Activated T-helper 1 cell treated with anti-CD3 and anti-CD28 coated beads, Interleukin-12 subunit alpha, Interleukin-12 subunit beta, Interleukin-2, Interleukin-4 antibody, amounts not matched to agents 30 ng/mL and 10 ng/mL and 1 ng/mL, durations not matched to agents 14 hours and 24 hours and 36 hours (primary cell): ENCODE measurements around the gene B3GNT3. TPM values are rescaled to one million over a fixed set of nuclear protein-coding genes. Genes with fewer than 3 reads are reported as not detected.
A peak's percentile ranks its signal among the peaks of the same experiment; 100 is the strongest.
"Not testable (repeated sequence)": the region's sequence is repeated elsewhere in the genome, so short reads cannot be mapped to it uniquely, and the experiment has no call there.

ENCODE experiments used
- DNase-seq: peaks from one replicate; pipeline ENCODE4 v3.0.0; 2021; ENCODE audit warnings: low spot score
- H3K27ac Mint-ChIP-seq: one replicate; pipeline ENCODE4 v1.8.0; 2021; ENCODE audit warnings: mild to moderate bottlenecking, mixed read lengths
- H3K27me3 Mint-ChIP-seq: one replicate; pipeline ENCODE4 v1.8.0; 2022; ENCODE audit warnings: mild to moderate bottlenecking, moderate library complexity, mixed read lengths; ENCODE audit not compliant: insufficient read depth
- H3K36me3 Mint-ChIP-seq: one replicate; pipeline ENCODE4 v1.8.0; 2021; ENCODE audit warnings: low read depth, mixed read lengths
- H3K4me1 Mint-ChIP-seq: one replicate; pipeline ENCODE4 v1.8.0; 2021; ENCODE audit warnings: low read depth, mixed read lengths
- H3K4me3 Mint-ChIP-seq: one replicate; pipeline ENCODE4 v1.8.0; 2021; ENCODE audit warnings: mild to moderate bottlenecking, moderate library complexity, mixed read lengths
- H3K9me3 Mint-ChIP-seq: one replicate; pipeline ENCODE4 v1.8.0; 2021; ENCODE audit warnings: mixed read lengths
- intact Hi-C: fragments of 100-400 bp; cut with micrococcal nuclease; formaldehyde crosslinking; loops from one replicate; pipeline ENCODE4 v1.15.1; 2024
- total RNA-seq: library from RNA; stranded (reverse); gene quantifications from 2 replicates; pipeline ENCODE4 v1.2.3, GENCODE V29; 2022

Gene B3GNT3
- total RNA-seq, 1 donor from 2014 or later: not detected

DNA sequence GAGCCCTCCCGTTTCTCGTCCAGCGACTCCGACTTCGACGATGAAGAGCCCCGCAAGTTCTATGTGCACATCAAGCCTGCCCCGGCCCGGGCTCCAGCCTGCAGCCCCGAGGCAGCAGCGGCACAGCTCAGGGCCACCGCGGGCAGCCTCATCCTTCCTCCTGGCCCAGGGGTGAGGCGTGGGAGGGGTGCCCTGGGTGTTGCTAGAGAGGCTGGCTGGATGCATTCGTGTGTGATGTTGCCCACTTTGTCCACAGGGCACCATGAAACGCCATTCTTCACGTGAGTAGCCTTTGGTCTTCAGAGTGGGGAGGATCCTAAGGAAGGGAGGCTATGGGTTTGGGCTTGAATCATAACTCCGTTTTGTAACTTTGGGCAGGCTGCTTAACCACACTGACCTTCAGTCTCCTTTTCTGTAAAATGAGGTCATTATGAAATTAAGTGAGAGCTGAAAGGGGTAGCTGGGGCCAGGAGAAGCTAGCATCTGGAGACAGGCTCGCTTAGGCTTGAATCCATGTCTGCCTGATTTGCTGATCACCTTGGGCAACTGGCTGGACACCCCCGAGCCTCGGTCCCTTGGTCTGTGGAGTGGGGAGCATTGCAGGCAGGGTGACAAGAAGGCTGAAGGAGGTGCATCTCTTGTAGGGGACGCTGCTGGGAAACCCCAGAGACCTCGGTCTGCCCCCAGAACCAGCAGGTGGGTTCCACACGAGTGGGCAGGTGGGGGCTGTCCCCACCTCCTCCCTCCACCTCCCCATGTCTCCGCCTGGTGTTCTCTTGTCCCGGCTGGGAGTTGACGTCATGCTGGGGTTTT lies 18.7 kb upstream of the B3GNT3 start:
- no peaks in the 10 kb centered on the region for H3K27me3 Mint-ChIP-seq
- peaks cover 30% of the 10 kb centered on the region for H3K36me3 Mint-ChIP-seq
- H3K4me3 Mint-ChIP-seq: no peak overlapping the region
- peaks cover 6% of the 10 kb centered on the region for H3K4me1 Mint-ChIP-seq
- intact Hi-C loops: loop anchor here (2.0 kb wide), 1 partner anchor 71 kb away; no protein-coding TSS in a partner anchor
- no peaks in the 10 kb centered on the region for H3K9me3 Mint-ChIP-seq
- DNase-seq: no peak
- peak overlapping the region; percentile 79 for H3K27ac Mint-ChIP-seq

DNA sequence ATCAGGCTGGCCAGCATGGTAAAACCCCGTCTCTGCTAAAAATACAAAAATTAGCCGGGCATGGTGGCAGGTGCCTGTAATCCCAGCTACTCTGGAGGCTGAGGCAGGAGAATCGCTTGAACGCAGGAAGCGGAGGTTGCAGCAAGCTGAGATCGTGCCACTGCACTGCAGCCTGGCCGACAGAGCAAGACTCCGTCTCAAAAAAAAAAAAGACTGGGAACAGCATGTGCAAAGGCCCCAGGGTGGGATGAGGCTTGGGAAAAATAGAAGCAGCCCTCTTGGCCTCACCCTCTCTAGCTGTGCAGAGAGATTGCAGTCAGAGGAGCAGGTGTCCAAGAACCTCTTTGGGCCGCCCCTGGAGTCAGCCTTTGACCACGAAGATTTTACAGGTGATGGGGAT lies 17.1 kb upstream of the B3GNT3 start:
- H3K9me3 Mint-ChIP-seq, intact Hi-C loops, H3K4me3 Mint-ChIP-seq, H3K27ac Mint-ChIP-seq, H3K27me3 Mint-ChIP-seq, DNase-seq, H3K4me1 Mint-ChIP-seq: not testable (repeated sequence)
- peaks cover 29% of the 10 kb centered on the region for H3K36me3 Mint-ChIP-seq

DNA sequence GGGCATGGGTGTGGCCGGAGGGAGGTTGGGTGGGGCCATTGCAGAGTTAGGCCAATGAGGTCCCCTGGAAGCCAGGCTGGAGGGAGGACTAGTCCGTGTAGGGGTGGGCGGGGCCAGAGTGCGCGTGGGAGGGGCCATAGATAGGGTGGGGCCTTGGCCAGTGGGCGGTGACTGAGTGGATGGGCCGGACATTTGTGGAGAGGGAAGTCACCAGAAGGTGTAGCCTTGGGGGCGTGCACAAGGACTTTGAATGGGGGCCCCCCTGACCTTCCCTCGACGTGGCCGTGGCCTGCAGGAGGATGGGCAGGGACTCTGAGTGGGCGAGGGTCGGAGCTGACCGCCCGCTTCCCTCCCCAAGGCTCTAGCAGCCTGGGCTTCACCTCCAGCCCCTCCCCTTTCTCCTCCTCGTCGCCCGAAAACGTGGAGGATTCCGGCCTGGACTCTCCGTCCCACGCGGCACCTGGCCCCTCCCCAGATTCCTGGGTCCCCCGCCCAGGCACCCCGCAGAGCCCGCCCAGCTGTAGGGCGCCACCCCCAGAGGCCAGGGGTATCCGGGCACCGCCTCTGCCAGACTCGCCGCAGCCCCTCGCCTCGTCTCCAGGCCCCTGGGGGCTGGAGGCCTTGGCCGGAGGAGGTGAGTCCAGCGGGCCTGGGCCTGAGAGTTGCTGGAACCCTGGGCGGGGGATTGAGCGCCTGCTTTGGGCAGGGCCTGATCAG lies 16.5 kb upstream of the B3GNT3 start:
- H3K27me3 Mint-ChIP-seq: no peaks in the 10 kb centered on the region
- intact Hi-C loops: no loop called here
- H3K4me1 Mint-ChIP-seq: peaks cover 6% of the 10 kb centered on the region
- no peak overlapping the region for H3K27ac Mint-ChIP-seq
- H3K36me3 Mint-ChIP-seq: peaks cover 23% of the 10 kb centered on the region
- H3K9me3 Mint-ChIP-seq: no peaks in the 10 kb centered on the region
- H3K4me3 Mint-ChIP-seq: no peak overlapping the region
- peak; percentile 30 for DNase-seq

DNA sequence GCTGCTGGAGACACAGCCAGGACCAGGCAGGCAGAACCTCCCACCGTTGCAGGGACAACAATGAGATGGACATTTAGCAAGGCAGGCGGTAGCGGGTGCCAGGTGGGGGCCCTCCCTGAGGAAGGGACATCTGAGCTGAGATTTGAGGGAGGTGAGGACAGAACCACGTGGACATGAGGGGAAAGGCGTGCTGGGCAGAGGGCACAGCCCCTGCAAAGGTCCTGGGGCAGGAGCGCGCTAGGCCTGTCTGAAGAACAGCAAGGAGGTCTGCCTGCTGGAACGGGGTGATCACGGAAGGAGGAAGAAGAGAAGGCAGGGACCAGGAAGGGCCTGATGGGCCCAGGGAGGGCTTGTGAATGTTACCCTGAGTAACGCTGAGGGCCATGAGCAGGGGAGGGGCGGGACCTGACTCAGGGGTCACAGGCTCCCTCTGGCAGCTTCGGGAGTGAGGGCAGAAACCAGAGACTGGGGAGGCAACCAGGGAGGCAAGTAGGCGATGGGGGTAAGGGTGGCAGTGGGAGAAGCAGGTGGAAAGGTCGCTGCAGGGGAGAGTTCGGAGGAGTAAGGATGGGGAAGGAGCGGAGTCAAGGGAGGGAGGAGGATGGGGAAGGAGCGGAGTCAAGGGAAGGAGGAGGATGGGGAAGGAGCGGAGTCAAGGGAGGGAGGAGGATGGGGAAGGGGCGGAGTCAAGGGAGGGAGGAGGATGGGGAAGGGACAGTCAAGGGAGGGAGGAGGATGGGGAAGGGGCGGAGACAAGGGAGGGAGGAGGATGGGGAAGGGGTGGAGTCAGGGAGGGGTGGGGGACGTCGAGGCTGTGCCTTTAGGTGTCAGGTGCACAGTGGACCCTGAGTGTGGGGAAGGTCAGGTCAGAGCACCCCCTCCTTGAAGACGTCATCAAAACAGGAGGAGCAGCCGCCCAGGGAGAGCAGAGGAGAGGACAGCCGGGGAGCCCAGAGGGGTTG lies 15.7 kb upstream of the B3GNT3 start:
- Mint-ChIP-seq H3K36me3 (peaks cover 22% of the 10 kb centered on the region), H3K27ac (no peak overlapping the region)

DNA sequence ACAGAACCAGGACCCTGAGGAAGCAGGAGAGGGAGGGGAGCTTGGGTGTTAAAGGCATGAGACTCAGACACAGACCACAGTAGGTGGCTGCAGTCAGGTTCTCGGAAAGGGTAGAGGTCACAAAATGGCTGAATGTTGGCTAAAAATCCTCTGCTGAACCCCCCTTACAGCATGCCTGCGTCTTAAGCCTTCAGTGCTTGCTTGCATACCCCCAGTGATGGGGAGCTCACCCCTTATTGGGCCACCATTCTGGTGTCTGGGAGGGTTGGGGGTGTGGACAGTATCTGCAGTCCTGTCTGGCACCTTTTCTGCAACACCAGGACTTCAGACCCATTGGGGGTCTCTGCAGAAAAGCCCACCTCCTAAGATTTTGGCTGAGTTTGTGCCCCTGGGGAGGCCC lies 14.2 kb upstream of the B3GNT3 start:
- Mint-ChIP-seq H3K9me3 (no peaks in the 10 kb centered on the region), H3K36me3 (peaks cover 23% of the 10 kb centered on the region), H3K4me1 (peaks cover 13% of the 10 kb centered on the region), H3K27me3 (no peaks in the 10 kb centered on the region), H3K27ac (no peak overlapping the region), H3K4me3 (no peak overlapping the region)
- intact Hi-C loops: no loop called here
- no peak for DNase-seq

More for the DNA sequence above, 15.7 kb upstream of the B3GNT3 start:
- no peak overlapping the region for H3K4me3 Mint-ChIP-seq
- H3K4me1 Mint-ChIP-seq: peaks cover 9% of the 10 kb centered on the region
- H3K27me3 Mint-ChIP-seq: no peaks in the 10 kb centered on the region
- H3K9me3 Mint-ChIP-seq: no peaks in the 10 kb centered on the region
- intact Hi-C loops: no loop called here
- DNase-seq: no peak

DNA sequence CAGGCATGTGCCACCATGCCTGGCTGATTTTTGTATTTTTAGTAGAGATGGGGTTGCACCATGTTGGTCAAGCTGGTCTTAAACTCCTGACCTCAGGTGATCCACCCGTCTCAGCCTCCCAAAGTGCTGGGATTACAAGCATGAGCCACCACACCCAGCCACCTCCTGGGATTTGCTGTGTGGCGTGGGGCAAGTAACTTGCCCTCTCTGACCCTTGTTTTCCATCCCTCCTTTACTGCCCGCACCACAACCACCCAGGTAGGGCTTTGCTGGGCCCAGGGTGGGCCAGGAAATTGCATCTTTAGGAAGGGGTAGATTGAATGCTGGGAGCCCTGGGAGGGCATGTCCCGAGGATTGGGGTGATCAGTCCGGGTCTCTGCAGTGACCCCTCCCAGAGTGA lies 11.2 kb upstream of the B3GNT3 start:
- not testable (repeated sequence) for H3K4me1 Mint-ChIP-seq, H3K27me3 Mint-ChIP-seq, DNase-seq, H3K9me3 Mint-ChIP-seq, H3K27ac Mint-ChIP-seq, H3K4me3 Mint-ChIP-seq
- intact Hi-C loops: loop anchor here (1.0 to 2.0 kb wide), 4 partner anchors 36 to 79 kb away; partner anchors contain the start of gene MAP1S
- peaks cover 34% of the 10 kb centered on the region for H3K36me3 Mint-ChIP-seq

DNA sequence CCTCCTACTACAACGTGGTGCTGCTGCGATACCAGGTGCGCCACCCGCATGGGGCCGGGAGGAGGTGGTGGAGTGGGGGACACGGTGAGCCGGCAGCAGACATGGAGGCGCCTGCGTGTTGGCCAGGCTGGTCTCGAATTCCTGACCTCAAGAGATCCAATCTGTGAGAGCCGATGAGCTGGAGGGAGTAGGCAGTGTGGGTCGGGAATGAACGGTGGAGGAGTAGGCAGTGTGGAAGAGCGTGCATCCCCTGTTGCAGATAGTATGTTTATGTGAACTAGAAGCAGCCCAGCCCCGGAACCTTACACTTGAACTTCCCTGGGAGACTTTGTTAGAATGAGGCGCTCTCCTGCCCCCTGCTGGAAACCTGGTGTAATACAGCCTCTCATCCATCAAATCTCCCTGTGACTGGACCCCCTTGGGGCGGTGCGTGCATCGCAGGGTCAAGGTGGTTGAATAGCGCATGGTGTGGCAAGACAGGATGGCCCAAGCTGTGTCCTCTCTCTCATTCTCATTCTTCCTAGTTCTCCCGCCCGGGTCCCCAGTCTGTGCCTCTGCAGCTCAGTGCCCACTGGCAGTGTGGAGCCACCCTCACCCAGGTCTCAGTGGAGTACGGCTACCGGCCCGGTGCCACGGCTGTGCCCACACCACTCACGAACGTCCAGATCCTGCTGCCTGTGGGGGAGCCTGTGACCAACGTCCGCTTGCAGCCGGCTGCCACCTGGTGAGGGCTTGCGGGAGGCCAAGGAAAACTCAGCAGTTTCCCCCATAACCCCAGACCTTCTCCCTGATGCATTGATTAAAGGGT lies 10.5 kb upstream of the B3GNT3 start:
- DNase-seq: peak; percentile 56
- Mint-ChIP-seq H3K36me3 (peaks cover 39% of the 10 kb centered on the region), H3K4me3 (no peak overlapping the region), H3K27ac (peak overlapping the region; percentile 63), H3K4me1 (peaks cover 17% of the 10 kb centered on the region), H3K9me3 (no peaks in the 10 kb centered on the region), H3K27me3 (no peaks in the 10 kb centered on the region)
- intact Hi-C loops: loop anchor here (1.0 to 2.0 kb wide), 4 partner anchors 37 to 80 kb away; partner anchors contain the start of gene MAP1S

DNA sequence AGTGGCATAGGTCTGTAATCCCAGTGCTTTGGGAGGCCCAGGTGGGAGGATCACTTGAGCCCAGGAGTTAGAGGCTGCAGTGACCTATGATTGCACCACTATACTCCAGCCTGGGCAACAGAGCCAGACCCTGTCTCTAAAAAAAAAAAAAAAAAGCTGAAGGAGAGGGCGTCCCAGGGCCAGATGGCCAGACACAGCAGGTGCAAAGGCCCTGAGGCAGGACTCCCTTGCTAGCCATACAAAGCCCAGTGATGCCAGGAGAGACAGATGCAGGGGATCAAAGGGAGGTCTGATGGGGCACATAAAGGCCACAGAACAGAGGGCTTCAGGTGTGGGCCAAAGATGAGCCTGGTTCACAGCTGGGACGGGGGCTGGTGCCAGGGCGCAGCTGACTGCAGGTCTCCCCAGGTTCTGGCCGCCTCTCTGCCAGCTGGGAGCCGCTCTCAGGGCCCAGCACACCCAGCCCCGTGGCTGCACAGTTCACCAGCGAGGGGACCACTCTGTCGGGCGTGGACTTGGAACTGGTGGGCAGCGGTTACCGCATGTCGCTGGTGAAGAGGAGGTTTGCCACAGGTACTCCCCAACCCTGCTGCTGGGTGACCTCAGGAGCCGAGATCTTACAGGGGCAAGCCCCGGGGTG lies 7.5 kb upstream of the B3GNT3 start:
- no peak overlapping the region for H3K27ac Mint-ChIP-seq
- no peaks in the 10 kb centered on the region for H3K9me3 Mint-ChIP-seq
- H3K36me3 Mint-ChIP-seq: peaks cover 37% of the 10 kb centered on the region
- DNase-seq: no peak
- intact Hi-C loops: no loop called here
- H3K27me3 Mint-ChIP-seq: no peaks in the 10 kb centered on the region
- peaks cover 30% of the 10 kb centered on the region for H3K4me1 Mint-ChIP-seq
- no peak overlapping the region for H3K4me3 Mint-ChIP-seq

DNA sequence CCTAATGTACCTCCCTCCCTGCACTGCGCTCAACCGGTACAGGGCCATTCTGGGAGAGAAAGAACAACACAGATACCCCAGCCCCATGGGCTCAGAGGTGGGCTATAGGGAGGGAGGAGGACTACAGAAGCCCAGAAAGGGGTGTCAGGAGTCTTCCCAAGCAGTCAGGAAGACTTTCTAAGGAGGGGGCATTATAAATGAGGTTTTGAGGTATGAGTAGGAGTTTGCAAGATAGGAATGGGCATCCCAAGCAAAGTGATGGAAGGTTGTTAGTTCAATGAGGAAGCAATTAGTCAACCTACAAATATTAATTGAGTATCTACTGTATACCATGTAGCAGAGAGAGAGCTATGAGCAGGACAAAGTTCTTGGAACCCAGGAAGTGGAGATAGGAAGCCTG lies 6.3 kb upstream of the B3GNT3 start:
- DNase-seq: no peak
- Mint-ChIP-seq H3K27me3 (peaks cover under 1% of the 10 kb centered on the region), H3K36me3 (peaks cover 33% of the 10 kb centered on the region), H3K27ac (no peak overlapping the region), H3K9me3 (no peaks in the 10 kb centered on the region), H3K4me1 (peaks cover 36% of the 10 kb centered on the region), H3K4me3 (no peak overlapping the region)
- intact Hi-C loops: no loop called here

DNA sequence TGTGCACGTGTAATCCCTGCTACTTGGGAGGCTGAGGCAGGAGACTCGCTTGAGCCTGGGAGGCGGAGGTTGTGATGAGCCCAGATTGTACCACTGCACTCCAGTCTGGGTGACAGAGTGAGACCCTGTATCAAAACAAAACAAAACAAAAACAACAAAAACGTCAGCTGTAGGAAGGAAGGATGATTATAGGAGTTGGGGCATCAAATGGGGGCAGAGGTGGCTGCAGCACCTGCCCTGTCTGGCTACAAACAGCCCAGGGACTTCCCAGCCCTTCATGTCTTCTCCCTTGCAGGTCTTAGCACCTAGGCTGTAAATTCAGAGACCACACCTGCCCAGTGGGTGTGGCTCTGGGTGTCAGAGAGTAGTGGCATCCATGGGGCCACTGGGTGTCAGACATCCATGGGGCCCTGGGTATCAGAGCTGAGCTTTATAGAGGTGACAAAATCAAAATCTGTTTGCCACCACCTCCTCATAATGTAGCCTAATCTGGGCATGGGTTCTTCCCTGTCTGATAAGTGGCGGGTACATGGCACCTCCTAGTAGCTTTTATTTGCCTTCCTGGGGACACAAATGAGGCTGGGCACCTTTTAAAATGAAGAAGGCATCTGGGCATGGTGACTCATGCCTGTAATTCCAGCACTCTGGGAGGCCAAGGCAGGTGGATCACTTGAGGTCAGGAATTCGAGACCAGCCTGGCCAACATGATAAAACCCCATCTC lies 4.7 kb upstream of the B3GNT3 start:
- Mint-ChIP-seq H3K4me3 (no peak overlapping the region), H3K9me3 (no peaks in the 10 kb centered on the region), H3K4me1 (peaks cover 35% of the 10 kb centered on the region), H3K36me3 (peaks cover 22% of the 10 kb centered on the region), H3K27ac (no peak overlapping the region), H3K27me3 (peaks cover 13% of the 10 kb centered on the region)
- no peak for DNase-seq
- intact Hi-C loops: no loop called here

DNA sequence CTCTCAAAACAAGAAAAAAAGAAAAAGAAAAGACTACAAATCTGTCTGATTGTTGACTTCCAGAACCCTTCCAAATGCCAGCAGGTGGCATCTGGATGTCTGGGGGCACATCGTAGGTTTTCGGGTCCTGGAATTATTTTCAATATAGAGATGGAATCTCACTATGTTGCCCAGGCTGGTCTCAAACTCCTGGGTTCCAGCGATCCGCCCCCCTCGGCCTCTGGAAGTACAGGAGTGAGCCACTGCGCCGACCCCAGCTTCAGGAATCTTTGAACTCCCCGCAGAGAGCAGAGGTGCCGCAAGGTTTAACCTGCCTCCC lies 567 bp upstream of the B3GNT3 start:
- no peaks in the 10 kb centered on the region for H3K9me3 Mint-ChIP-seq
- H3K27ac Mint-ChIP-seq: no peak overlapping the region
- no peaks in the 10 kb centered on the region for H3K36me3 Mint-ChIP-seq
- intact Hi-C loops: no loop called here
- peak overlapping the region; percentile 42 for H3K4me3 Mint-ChIP-seq
- H3K27me3 Mint-ChIP-seq: peaks cover 17% of the 10 kb centered on the region
- H3K4me1 Mint-ChIP-seq: peaks cover 41% of the 10 kb centered on the region
- no peak for DNase-seq
